CD4-positive, alpha-beta T cell (primary cell): Measurements from ENCODE around the gene FAM222A. TPM values are rescaled to one million over a fixed set of nuclear protein-coding genes. Genes with fewer than 3 reads are reported as not detected.

Experiments
- ATAC-seq: fragments of 200-7000 bp; cut with Tn5 transposase; one replicate; pipeline ENCODE4 v1.10.0; 2022; ENCODE audit warnings: mild to moderate bottlenecking; ENCODE audit not compliant: poor library complexity
- CTCF ChIA-PET: fragments of 350-600 bp; sonication (Branson Sonifier 250); formaldehyde crosslinking; loops from one replicate; lab custom pipeline; 2021; ENCODE audit warnings: antibody characterized with exemption, inconsistent platforms; lab: Charles Lee
- POLR2A ChIA-PET: fragments of 350-600 bp; sonication (Branson Sonifier 250); formaldehyde crosslinking; loops from one replicate; lab custom pipeline; 2021; ENCODE audit warnings: antibody characterized with exemption, inconsistent platforms; lab: Charles Lee
- DNase-seq, 14 experiments: peaks; one replicate each; pipeline ENCODE4 v3.0.0-alpha.2; 2013 to 2020; ENCODE audit warnings: mixed read lengths in 2 of 14
- H3K27ac ChIP-seq, 2 donors: one replicate each; pipeline versions ENCODE4 v1.5.1 to v1.7.0; 2013; ENCODE audit warnings: low read length in 2 of 2, low read depth in 1 of 2, mild to moderate bottlenecking in 1 of 2
- H3K27me3 ChIP-seq, 2 experiments: 1 replicate in 1 of 2; 2 replicates in 1 of 2; pipeline versions ENCODE4 v1.6.1 to v1.7.0; 2013; ENCODE audit warnings: low read length in 2 of 2, control low read depth in 1 of 2, mild to moderate bottlenecking in 1 of 2, moderate library complexity in 1 of 2; ENCODE audit not compliant: insufficient read depth in 2 of 2, control insufficient read depth in 1 of 2
- H3K36me3 ChIP-seq: one replicate; pipeline ENCODE4 v1.6.1; 2013; ENCODE audit warnings: low read length, control low read depth; ENCODE audit not compliant: insufficient read depth
- H3K4me1 ChIP-seq: one replicate; pipeline ENCODE4 v1.6.1; 2013; ENCODE audit warnings: low read length, control low read depth; ENCODE audit not compliant: insufficient read depth
- H3K4me3 ChIP-seq: one replicate; pipeline ENCODE4 v1.5.1; 2013; ENCODE audit warnings: mild to moderate bottlenecking, low read length, moderate library complexity
- H3K9me3 ChIP-seq, 2 experiments: 1 replicate in 1 of 2; 2 replicates in 1 of 2; pipeline versions ENCODE4 v1.6.1 to v1.7.0; 2013; ENCODE audit warnings: low read length in 2 of 2, mild to moderate bottlenecking in 2 of 2, control low read depth in 1 of 2, moderate library complexity in 1 of 2; ENCODE audit not compliant: control insufficient read depth in 1 of 2, insufficient read depth in 1 of 2
- H3K27ac Mint-ChIP-seq: one replicate; pipeline ENCODE4 v1.8.0; 2020; ENCODE audit warnings: mixed read lengths
- H3K27me3 Mint-ChIP-seq: one replicate; pipeline ENCODE4 v1.8.0; 2021; ENCODE audit warnings: mixed read lengths
- H3K36me3 Mint-ChIP-seq: one replicate; pipeline ENCODE4 v1.8.0; 2021; ENCODE audit warnings: low read depth, mixed read lengths
- H3K4me1 Mint-ChIP-seq: one replicate; pipeline ENCODE4 v1.8.0; 2021; ENCODE audit warnings: low read depth, mixed read lengths
- H3K4me3 Mint-ChIP-seq: one replicate; pipeline ENCODE4 v1.8.0; 2020; ENCODE audit warnings: mild to moderate bottlenecking, mixed read lengths
- H3K9me3 Mint-ChIP-seq: one replicate; pipeline ENCODE4 v1.8.0; 2020; ENCODE audit warnings: mixed read lengths
- intact Hi-C, 2 experiments: fragments of 100-400 bp; cut with DNase I in 1 of 2; cut with micrococcal nuclease in 1 of 2; formaldehyde crosslinking; loops; one replicate each; pipeline versions ENCODE4 v1.15.1 to v1.9.0; 2023 to 2025; cut with DNase I, micrococcal nuclease
- total RNA-seq, 174 experiments: library from RNA in 2 of 174; stranded (reverse) in 2 of 174; gene quantifications; one replicate each; pipeline ENCODE4 v1.2.3 and lab custom pipeline; 2021 to 2026
- TF ChIP-seq, protein P1 (sequence below): fragments of 200-600 bp; IDR thresholded peaks from one replicate; pipeline ENCODE4 v1.8.0; 2022; ENCODE audit warnings: antibody characterized with exemption, mild to moderate bottlenecking

The FAM222A gene
- total RNA-seq, 2 experiments from 2014 or later, result 1.1 to 1.7 TPM

DNA sequence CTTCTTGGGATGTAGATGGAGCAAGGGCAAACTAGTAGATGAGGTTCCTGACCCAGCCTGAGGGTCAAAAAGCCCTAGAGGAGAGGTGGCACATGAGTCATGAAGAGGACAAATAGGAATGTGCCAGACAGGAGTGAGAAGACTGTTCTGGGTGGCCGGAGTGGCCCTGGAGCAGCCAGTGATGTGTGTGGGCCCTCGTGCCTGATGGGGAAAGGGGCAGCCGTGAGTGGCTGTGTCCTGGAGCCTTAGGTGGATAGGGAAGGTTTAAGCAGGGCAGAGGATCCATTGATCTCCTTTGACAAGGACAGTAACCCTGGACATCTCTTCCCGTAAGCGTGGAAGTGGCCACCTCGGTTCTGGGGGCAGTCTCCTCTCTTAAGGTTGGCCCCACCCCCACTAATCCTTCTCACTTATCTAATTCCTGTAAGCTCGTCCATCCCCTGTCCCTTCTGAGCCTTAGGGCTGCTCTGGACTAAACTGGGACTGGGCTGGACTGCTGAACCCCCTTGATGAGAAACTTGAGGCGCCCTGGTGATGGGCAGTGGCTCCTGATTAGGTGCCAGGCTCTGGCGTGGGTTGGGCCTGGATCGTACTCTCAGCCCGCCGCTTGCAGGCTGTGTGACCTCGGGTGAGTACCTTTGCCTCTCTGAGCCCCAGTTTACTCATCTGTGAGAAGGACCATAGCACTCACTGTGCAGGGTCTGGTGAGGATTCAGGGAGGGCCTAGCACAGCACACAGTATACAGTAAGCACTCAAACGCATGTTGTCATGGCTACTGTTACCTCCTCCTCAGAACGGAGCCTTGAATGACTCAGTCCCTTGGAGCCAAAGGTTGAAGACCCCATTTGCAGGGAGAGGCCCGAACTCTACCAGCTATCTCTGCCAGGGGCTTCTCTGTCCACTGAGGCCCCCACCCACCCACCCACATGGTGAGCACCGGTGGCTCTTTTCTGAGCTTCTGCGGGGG lies 4.0 kb downstream of the FAM222A start:
- H3K27ac ChIP-seq, result no peak overlapping the region
- TF ChIP-seq, protein P1, sequence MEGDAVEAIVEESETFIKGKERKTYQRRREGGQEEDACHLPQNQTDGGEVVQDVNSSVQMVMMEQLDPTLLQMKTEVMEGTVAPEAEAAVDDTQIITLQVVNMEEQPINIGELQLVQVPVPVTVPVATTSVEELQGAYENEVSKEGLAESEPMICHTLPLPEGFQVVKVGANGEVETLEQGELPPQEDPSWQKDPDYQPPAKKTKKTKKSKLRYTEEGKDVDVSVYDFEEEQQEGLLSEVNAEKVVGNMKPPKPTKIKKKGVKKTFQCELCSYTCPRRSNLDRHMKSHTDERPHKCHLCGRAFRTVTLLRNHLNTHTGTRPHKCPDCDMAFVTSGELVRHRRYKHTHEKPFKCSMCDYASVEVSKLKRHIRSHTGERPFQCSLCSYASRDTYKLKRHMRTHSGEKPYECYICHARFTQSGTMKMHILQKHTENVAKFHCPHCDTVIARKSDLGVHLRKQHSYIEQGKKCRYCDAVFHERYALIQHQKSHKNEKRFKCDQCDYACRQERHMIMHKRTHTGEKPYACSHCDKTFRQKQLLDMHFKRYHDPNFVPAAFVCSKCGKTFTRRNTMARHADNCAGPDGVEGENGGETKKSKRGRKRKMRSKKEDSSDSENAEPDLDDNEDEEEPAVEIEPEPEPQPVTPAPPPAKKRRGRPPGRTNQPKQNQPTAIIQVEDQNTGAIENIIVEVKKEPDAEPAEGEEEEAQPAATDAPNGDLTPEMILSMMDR, result no peak
- Mint-ChIP-seq H3K4me3 (no peak overlapping the region), H3K4me1 (peaks cover 5% of the 10 kb centered on the region), H3K36me3 (no peaks in the 10 kb centered on the region), H3K9me3 (no peaks in the 10 kb centered on the region), H3K27me3 (peaks cover 49% of the 10 kb centered on the region), H3K27ac (no peak overlapping the region)
- H3K4me1 ChIP-seq, result peaks cover 9% of the 10 kb centered on the region
- H3K4me3 ChIP-seq, result no peak overlapping the region
- ATAC-seq (no peak), DNase-seq (no peak)
- intact Hi-C loops, result loop anchor here in 1 of 2 experiments (10.0 kb wide), 3 partner anchors 567 to 863 kb away; partner anchors contain the start of genes ANAPC7, ATP2A2 and SSH1
- CTCF ChIA-PET, result no interaction called here
- peaks cover 10 to 25% of the 10 kb centered on the region in 2 experiments for H3K27me3 ChIP-seq
- H3K36me3 ChIP-seq, result no peaks in the 10 kb centered on the region
- no peaks in the 10 kb centered on the region for H3K9me3 ChIP-seq
- POLR2A ChIA-PET, result no interaction called here

DNA sequence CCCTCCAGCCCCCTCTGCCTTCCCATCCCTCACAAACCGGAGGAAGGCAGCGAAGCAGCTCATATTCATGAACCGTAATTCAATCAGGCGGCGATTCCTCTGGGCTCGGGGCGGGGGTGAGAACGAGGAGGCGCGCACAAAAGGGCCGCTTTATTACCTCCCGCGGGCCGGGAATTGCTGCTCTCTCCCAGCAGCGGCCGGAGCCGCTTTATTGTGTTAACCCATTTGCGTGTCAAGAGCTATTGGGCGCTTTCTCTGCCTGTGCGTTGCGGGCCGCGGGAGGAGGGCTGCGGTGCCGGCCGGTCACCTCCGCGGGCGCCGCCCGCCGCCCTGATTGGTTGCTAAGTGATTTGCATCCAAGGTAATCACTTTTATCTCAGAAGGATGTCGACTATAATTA lies 4.8 kb downstream of the FAM222A start:
- Histone ChIP-seq H3K4me3 (no peak overlapping the region), H3K4me1 (peaks cover 9% of the 10 kb centered on the region), H3K27ac (no peak overlapping the region), H3K27me3 (peaks cover 10 to 25% of the 10 kb centered on the region in 2 experiments), H3K9me3 (no peaks in the 10 kb centered on the region), H3K36me3 (no peaks in the 10 kb centered on the region)
- peak overlapping the region; percentile 23 for H3K4me3 Mint-ChIP-seq
- DNase-seq, result no peak
- H3K36me3 Mint-ChIP-seq, result no peaks in the 10 kb centered on the region
- peaks cover 43% of the 10 kb centered on the region for H3K27me3 Mint-ChIP-seq
- TF ChIP-seq, protein P1, result no peak
- H3K27ac Mint-ChIP-seq, result no peak overlapping the region
- intact Hi-C loops, result loop anchor here in 1 of 2 experiments (10.0 kb wide), 3 partner anchors 566 to 864 kb away; partner anchors contain the start of genes ANAPC7, ATP2A2 and SSH1
- ChIA-PET CTCF (no interaction called here), POLR2A (no interaction called here)
- no peaks in the 10 kb centered on the region for H3K9me3 Mint-ChIP-seq
- no peaks in the 10 kb centered on the region for H3K4me1 Mint-ChIP-seq
- ATAC-seq, result no peak

DNA sequence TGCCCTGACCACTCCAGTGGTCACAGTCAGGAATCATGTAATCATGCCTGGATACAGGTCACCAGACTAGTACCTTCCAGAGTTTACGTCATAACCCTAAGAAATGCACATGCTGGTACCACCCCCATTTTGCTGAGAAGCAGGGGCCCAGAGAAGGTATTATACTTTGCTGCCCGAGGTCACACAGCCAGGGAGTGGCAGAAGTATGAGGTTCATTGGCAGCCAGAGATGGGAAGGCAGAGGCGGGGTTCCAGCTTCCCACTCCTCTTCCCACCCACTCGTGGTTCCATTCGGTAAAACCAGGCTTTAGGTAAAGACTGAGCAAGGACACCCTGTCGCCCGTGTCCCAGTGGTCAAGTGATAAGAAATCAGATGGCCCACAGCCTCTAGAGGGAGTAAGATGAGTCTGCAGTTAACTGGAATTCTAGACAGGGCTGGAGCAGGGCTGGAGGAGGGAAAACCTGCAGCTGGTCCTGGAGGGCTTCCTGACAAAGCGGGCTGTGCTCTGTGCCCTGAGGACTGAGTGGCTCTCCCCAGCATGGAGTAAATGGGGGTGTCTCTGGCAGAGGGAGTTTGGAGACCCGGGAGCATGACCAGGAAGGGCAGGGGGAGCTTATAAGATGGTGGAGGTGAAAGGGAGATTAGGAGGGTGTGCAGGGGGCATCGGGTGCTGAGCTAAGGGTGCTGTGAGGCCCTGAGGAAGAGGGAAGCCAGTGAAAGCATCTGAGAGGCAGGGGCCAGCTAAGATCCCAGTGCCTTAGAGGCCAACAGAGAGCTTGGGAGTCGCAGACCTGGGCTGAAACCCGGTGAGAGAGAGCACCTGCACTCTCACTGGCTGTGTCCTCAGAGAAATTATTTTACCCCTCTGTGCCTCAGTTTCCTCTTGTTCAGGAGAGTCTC lies 5.7 kb downstream of the FAM222A start:
- H3K4me3 ChIP-seq, result no peak overlapping the region
- ChIA-PET CTCF (no interaction called here), POLR2A (no interaction called here)
- Mint-ChIP-seq H3K9me3 (no peaks in the 10 kb centered on the region), H3K4me1 (no peaks in the 10 kb centered on the region), H3K27ac (no peak overlapping the region), H3K27me3 (peaks cover 43% of the 10 kb centered on the region), H3K36me3 (no peaks in the 10 kb centered on the region), H3K4me3 (no peak overlapping the region)
- H3K27me3 ChIP-seq, result peaks cover 10 to 25% of the 10 kb centered on the region in 2 experiments
- no peak overlapping the region for H3K27ac ChIP-seq
- ATAC-seq (no peak), DNase-seq (no peak)
- intact Hi-C loops, result loop anchor here in 1 of 2 experiments (10.0 kb wide), 3 partner anchors 565 to 865 kb away; partner anchors contain the start of genes ANAPC7, ATP2A2 and SSH1
- no peaks in the 10 kb centered on the region for H3K36me3 ChIP-seq
- H3K9me3 ChIP-seq, result no peaks in the 10 kb centered on the region
- TF ChIP-seq, protein P1, result no peak
- peaks cover 9% of the 10 kb centered on the region for H3K4me1 ChIP-seq
